ENCODE data around the gene GLIS2. TPM values are rescaled to one million over a fixed set of nuclear protein-coding genes. Genes with fewer than 3 reads are reported as not detected.

Gene GLIS2
- total and polyA plus RNA-seq, 3 donors from 2014 or later, result 4.8 to 15.0 (median 6.7) TPM

DNA sequence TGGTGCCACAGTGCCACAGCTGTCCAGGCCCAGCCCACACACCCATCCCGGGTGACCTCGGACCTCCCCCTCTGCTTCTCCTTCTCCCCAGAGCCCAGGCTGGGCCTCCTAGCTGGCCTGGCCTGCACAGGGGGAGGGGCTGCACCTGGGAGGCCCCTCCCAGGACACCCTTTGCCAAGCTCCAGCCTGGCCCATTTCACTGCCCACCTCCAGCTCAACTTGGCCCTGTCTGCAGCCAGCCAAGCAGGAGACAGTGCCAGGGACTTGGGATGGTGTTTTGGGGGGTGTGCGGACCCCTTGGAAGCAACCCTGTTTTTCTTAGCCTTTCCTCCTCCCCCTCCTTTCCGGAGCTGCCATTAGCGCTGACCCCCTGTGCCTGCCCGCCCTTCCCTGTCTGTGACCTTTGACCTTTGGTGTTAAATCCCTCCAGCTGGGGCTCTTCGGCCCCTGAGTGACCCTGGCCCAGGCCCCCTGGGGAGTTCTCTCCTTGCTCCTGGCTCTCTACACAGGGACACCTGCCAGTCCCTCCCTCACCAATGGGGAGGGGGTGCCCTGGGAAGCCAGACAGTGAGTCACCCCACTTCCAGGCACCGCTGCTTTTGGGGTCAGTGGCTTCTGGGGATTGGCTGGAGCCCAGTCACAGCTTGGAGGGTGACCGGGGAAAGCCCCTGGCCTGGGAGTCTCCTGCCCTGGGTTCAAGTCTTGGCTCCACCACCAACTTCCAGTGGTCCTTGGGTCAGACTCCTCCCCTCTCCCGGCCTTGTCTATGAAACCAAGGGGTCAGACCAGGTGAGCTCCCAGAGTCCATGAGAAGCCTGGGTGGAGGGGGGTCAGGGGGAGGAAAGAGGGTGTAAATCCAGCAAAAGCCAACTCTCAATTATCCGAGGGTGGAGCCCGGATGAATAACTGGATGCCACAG lies 1.9 kb downstream of the GLIS2 start:
- WGBS, 2 donors, result 43 to 47% methylated on average over 9 to 12 of the region's 12 CpGs
- DNase-seq, result no peak
- Histone ChIP-seq H3K9me3 (no peaks in the 10 kb centered on the region), H3K36me3 (ENCODE audit: low read depth, missing control alignments) (no peaks in the 10 kb centered on the region), H3K27me3 (no peaks in the 10 kb centered on the region), H3K4me3 (no peak overlapping the region), H3K27ac (no peak overlapping the region), H3K4me1 (peaks cover 40% of the 10 kb centered on the region)
- intact Hi-C loops (cut with DNase I; ENCODE audit: low total_unique reads), result no loop called here
- TF ChIP-seq CTCF (IDR thresholded peaks at IDR 0.05), result no peak
- TF ChIP-seq POLR2A (IDR thresholded peaks at IDR 0.05), result no peak

DNA sequence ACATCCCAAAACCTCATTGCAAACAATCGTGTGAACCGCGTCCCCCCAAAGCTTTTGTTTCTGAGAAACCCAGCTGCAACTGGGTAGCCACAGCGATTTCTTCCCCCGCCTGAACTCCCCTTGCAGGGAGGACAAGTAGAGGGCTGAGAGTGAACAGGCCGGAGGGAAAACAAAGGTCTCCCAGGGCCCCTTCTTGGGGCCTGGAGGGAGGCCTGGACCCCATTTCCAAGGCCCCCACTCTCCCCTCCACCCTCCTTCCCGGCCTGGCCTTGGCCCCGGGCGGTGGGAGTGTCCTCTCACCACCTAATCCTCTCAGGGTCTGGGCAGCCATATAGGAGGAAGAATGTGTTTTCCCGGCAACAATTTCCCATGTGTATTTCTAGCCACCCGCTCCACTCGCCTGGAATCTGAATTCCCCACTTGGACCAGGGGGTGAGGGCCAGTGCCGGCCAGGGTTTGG lies 2.6 kb downstream of the GLIS2 start:
- Histone ChIP-seq H3K9me3 (no peaks in the 10 kb centered on the region), H3K27ac (no peak overlapping the region), H3K4me1 (peaks cover 44% of the 10 kb centered on the region), H3K27me3 (no peaks in the 10 kb centered on the region), H3K36me3 (ENCODE audit: low read depth, missing control alignments) (no peaks in the 10 kb centered on the region), H3K4me3 (no peak overlapping the region)
- DNase-seq, result no peak
- intact Hi-C loops (cut with DNase I; ENCODE audit: low total_unique reads), result no loop called here
- WGBS, 2 donors, result 44 to 47% methylated on average over 13 of the region's 13 CpGs
- TF ChIP-seq POLR2A (IDR thresholded peaks at IDR 0.05) (no peak), CTCF (IDR thresholded peaks at IDR 0.05) (no peak)

GRCh38 chr16:4318967-4319366 lies 3.1 kb downstream of the GLIS2 start:
- Histone ChIP-seq H3K4me3 (no peak overlapping the region), H3K36me3 (ENCODE audit: low read depth, missing control alignments) (no peaks in the 10 kb centered on the region), H3K27ac (no peak overlapping the region), H3K9me3 (no peaks in the 10 kb centered on the region), H3K27me3 (no peaks in the 10 kb centered on the region), H3K4me1 (peaks cover 49% of the 10 kb centered on the region)
- DNase-seq, result no peak
- intact Hi-C loops (cut with DNase I; ENCODE audit: low total_unique reads), result no loop called here
- WGBS, 2 donors, result 68 to 80% methylated on average over 3 to 5 of the region's 5 CpGs
- TF ChIP-seq POLR2A (IDR thresholded peaks at IDR 0.05) (no peak), CTCF (IDR thresholded peaks at IDR 0.05) (no peak)

DNA sequence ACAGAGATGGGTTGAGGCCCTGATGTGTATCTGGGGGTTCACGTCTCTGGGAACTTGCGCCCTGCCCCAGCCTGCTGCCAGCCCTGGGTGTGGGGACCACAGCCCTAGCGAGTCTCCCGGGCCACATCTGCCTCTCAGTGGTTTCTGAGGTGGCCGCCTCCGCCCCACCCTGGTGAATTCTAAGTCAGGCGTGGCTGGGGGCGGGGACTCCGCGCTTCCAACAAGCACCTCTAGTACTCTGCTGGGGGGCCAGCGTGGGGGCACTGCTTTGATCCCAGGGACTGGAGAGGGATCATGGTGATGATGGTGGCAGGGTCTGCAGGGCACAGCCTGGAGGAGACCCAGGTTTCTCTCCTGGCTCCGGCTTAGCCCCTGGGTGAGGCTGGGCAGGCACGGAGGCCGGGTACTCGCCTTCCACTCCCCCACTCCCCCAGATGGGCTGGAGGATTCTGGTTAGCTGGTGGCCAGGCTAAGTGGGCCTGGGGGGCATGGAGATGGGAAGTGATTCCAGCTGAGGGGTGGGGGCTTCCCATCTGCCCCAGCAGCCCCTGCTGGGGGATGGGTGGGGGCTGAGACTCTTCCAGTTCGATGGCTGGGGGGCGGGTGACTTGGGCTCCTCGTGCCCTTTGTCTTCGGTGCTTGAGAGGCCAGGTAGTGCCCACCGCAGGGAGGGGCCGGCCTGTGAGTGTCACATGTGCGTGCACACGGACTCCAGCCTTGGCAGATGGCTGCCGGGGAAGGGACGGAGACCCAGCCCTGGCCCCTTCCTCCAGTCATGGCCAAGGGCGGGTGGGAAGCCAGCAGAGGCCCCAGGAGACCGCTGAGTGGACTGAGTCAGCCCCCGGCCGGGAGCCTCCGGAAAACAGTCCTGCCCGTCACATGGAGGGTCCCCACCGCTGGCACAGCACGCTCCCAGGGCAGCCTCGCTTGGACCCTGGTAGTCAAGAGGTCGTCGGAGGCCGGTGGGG lies 3.9 kb downstream of the GLIS2 start:
- 38 to 60% methylated on average over 18 to 37 of the region's 37 CpGs for WGBS, 2 donors

More for the DNA sequence above, 3.9 kb downstream of the GLIS2 start:
- TF ChIP-seq POLR2A (IDR thresholded peaks at IDR 0.05) (no peak), CTCF (IDR thresholded peaks at IDR 0.05) (no peak)
- peak; percentile 55 for DNase-seq
- H3K27me3 ChIP-seq, result no peaks in the 10 kb centered on the region
- H3K4me1 ChIP-seq, result peaks cover 56% of the 10 kb centered on the region
- H3K9me3 ChIP-seq, result no peaks in the 10 kb centered on the region
- intact Hi-C loops (cut with DNase I; ENCODE audit: low total_unique reads), result no loop called here
- H3K27ac ChIP-seq, result peak overlapping the region in 1 of 2 donors; percentile 39
- H3K4me3 ChIP-seq, result no peak overlapping the region
- no peaks in the 10 kb centered on the region for H3K36me3 ChIP-seq (ENCODE audit: low read depth, missing control alignments)

Data from testis (tissue), 3 donors.